NCI-H2081 treated with DMSO at 0.1 percent for 48 hours (cell line): ENCODE results near the gene DPPA5.
"Not testable (repeated sequence)": the region's sequence is repeated elsewhere in the genome, so short reads cannot be mapped to it uniquely, and the experiment has no call there.

Experiments
- DNase-seq: peaks from one replicate; lab custom pipeline; 2025; lab: John Stamatoyannopoulos, UW

DPPA5 gene

GRCh38 chr6:73353636-73354593, at the start of gene DPPA5:
Gene DPPA5, minus strand, starts transcription at chr6:73354276. Its CDS starts 51 bp downstream, at chr6:73354225.
- DNase-seq, result no peak

- no peak for DNase-seq
Measured at GRCh38 chr6:73400656-73401055, 46.6 kb upstream of the DPPA5 start.

GRCh38 chr6:73395875-73396274, 41.8 kb upstream of the DPPA5 start:
- DNase-seq, result no peak

GRCh38 chr6:73394577-73395354, 40.7 kb upstream of the DPPA5 start, which contains the start of gene DDX43:
Gene DDX43, plus strand, starts transcription at chr6:73394828. Its CDS starts 78 bp downstream, at chr6:73394906.
- peak; percentile 68 for DNase-seq

GRCh38 chr6:73393278-73393677, 39.2 kb upstream of the DPPA5 start:
- DNase-seq, result no peak

GRCh38 chr6:73392188-73392587, 38.1 kb upstream of the DPPA5 start:
- not testable (repeated sequence) for DNase-seq

- no peak for DNase-seq
Measured at GRCh38 chr6:73391675-73392074, 37.6 kb upstream of the DPPA5 start.

GRCh38 chr6:73389854-73390253, 35.8 kb upstream of the DPPA5 start:
- peak; percentile 1 for DNase-seq

- peak; percentile 2 for DNase-seq
Measured at GRCh38 chr6:73388800-73389512, 34.9 kb upstream of the DPPA5 start.

GRCh38 chr6:73388433-73388799, 34.3 kb upstream of the DPPA5 start:
- DNase-seq, result no peak

- no peak for DNase-seq
Measured at GRCh38 chr6:73382462-73383113, 28.5 kb upstream of the DPPA5 start.

- not testable (repeated sequence) for DNase-seq
Measured at GRCh38 chr6:73381531-73381930, 27.5 kb upstream of the DPPA5 start.

GRCh38 chr6:73377225-73377624, 23.1 kb upstream of the DPPA5 start:
- DNase-seq, result no peak

- no peak for DNase-seq
Measured at GRCh38 chr6:73375216-73375615, 21.1 kb upstream of the DPPA5 start.

GRCh38 chr6:73372516-73372915, 18.4 kb upstream of the DPPA5 start:
- no peak for DNase-seq

GRCh38 chr6:73371984-73372383, 17.9 kb upstream of the DPPA5 start:
- DNase-seq, result no peak

- DNase-seq, result no peak
Measured at GRCh38 chr6:73369563-73369962, 15.5 kb upstream of the DPPA5 start, which contains the start of gene OOEP. Gene OOEP, minus strand, starts transcription at chr6:73369897. Its CDS starts 105 bp downstream, at chr6:73369792.

- no peak for DNase-seq
Measured at GRCh38 chr6:73369157-73369556, 15.1 kb upstream of the DPPA5 start.

- no peak for DNase-seq
Measured at GRCh38 chr6:73368675-73369074, 14.6 kb upstream of the DPPA5 start.

- no peak for DNase-seq
Measured at GRCh38 chr6:73367761-73368355, 13.8 kb upstream of the DPPA5 start.

GRCh38 chr6:73364549-73364948, 10.5 kb upstream of the DPPA5 start:
- no peak for DNase-seq
